HepG2 (cell line): ENCODE data around the gene FAM83D. TPM values are rescaled to one million over a fixed set of nuclear protein-coding genes. Genes with fewer than 3 reads are reported as not detected.

Experiments used
- ATAC-seq: fragments of 200-7000 bp; cut with Tn5 transposase; 3 replicates; pipeline ENCODE4 v1.9.1; 2020; ENCODE audit warnings: mild to moderate bottlenecking, moderate library complexity
- BruUV-seq: library from RNA; stranded (reverse); fragments of 400-500 nt; replicated peaks from 2 replicates; lab custom pipeline; 2021; lab: Mats Ljungman, UMichigan
- CTCF ChIA-PET: fragments of 300-600 bp; formaldehyde crosslinking; extraction: SDS; loops from one replicate; lab custom pipeline; 2021; ENCODE audit warnings: low total read pairs, inconsistent platforms, low intra/inter-chr PET ratio; lab: Yijun Ruan, JAX
- POLR2A ChIA-PET: fragments of 350-600 bp; sonication (Branson Sonifier 250); formaldehyde crosslinking; loops from one replicate; lab custom pipeline; 2020; ENCODE audit warnings: antibody characterized with exemption, inconsistent platforms; lab: Yijun Ruan, JAX
- DNase-seq: peaks from one replicate; pipeline ENCODE4 v3.0.0-alpha.2; 2015; ENCODE audit warnings: low spot score
- FAIRE-seq: peaks from 3 replicates; lab custom pipeline; 2011; peaks lifted over from hg19 to GRCh38; lab: Jason Lieb, UNC
- H2AFZ ChIP-seq: one replicate; pipeline ENCODE4 v1.6.1; 2011; ENCODE audit warnings: low read length, inconsistent platforms
- H3K27ac ChIP-seq: fragments of 300-600 bp; 3 replicates; pipeline ENCODE4 v1.8.0; 2011; ENCODE audit warnings: mixed run types, mild to moderate bottlenecking, mixed read lengths, low read length, inconsistent platforms; ENCODE audit not compliant: insufficient read depth; ENCODE audit errors: extremely low read length
- H3K27me3 ChIP-seq, 2 experiments: fragments of 200-600 bp in 1 of 2; 2 replicates in 1 of 2; 3 replicates in 1 of 2; pipeline versions ENCODE4 v1.6.0 to v1.8.0; 2011; ENCODE audit warnings: low read length in 2 of 2, mild to moderate bottlenecking in 2 of 2, moderate library complexity in 2 of 2, inconsistent platforms in 1 of 2; ENCODE audit not compliant: insufficient read depth in 2 of 2, control insufficient read depth in 1 of 2
- H3K36me3 ChIP-seq, 2 experiments: fragments of 200-600 bp in 1 of 2; replicated peaks in 1 of 2; 2 replicates in 1 of 2; 3 replicates in 1 of 2; pipeline versions ENCODE4 v1.5.1 to v1.8.0; 2011; ENCODE audit warnings: low read length in 2 of 2, inconsistent platforms in 1 of 2; ENCODE audit not compliant: insufficient read depth in 2 of 2, control insufficient read depth in 1 of 2
- H3K4me1 ChIP-seq: 2 replicates; pipeline ENCODE4 v1.5.1; 2012; ENCODE audit warnings: low read length, inconsistent platforms; ENCODE audit not compliant: insufficient read depth
- H3K4me2 ChIP-seq: 2 replicates; pipeline ENCODE4 v1.6.0; 2011; ENCODE audit warnings: low read depth, low read length, inconsistent platforms
- H3K4me3 ChIP-seq, 3 experiments: fragments of 200-600 bp in 1 of 3; sonication (generic), shearing (Covaris generic) in 1 of 3; replicated peaks in 1 of 3; 2 replicates each; pipeline ENCODE4 v1.5.1; 2011 to 2016; ENCODE audit warnings: low read length in 3 of 3, inconsistent platforms in 2 of 3, low read depth in 2 of 3, mild to moderate bottlenecking in 2 of 3, control low read depth in 1 of 3, mixed read lengths in 1 of 3; ENCODE audit not compliant: insufficient read depth in 1 of 3
- H3K79me2 ChIP-seq: one replicate; pipeline ENCODE4 v1.6.1; 2011; ENCODE audit warnings: low read length, inconsistent platforms; ENCODE audit not compliant: insufficient read depth
- H3K9ac ChIP-seq: 2 replicates; pipeline ENCODE4 v1.6.0; 2011; ENCODE audit warnings: mild to moderate bottlenecking, low read depth, low read length, inconsistent platforms; ENCODE audit not compliant: insufficient read depth
- H3K9me3 ChIP-seq: 2 replicates; pipeline ENCODE4 v1.5.1; 2012; ENCODE audit warnings: mild to moderate bottlenecking, low read length
- H4K20me1 ChIP-seq: 2 replicates; pipeline ENCODE4 v1.6.0; 2011; ENCODE audit warnings: inconsistent platforms, mild to moderate bottlenecking, low read length, moderate library complexity; ENCODE audit not compliant: insufficient read depth
- MAX ChIP-seq: IDR thresholded peaks from 2 replicates; pipeline ENCODE4 v1.6.1; 2012; ENCODE audit warnings: inconsistent platforms
- PBX3 ChIP-seq: sonication (generic); formaldehyde crosslinking; IDR thresholded peaks from 2 replicates; pipeline ENCODE4 v1.8.1; 2023; ENCODE audit warnings: missing genetic modification reagents, inconsistent platforms, borderline replicate concordance
- SIN3A ChIP-seq: IDR thresholded peaks from 2 replicates; pipeline ENCODE4 v1.6.1; 2011; ENCODE audit warnings: low read depth, mild to moderate bottlenecking, control low read depth, low read length, borderline replicate concordance
- TAF15 ChIP-seq: fragments of 200-400 bp; formaldehyde crosslinking; IDR thresholded peaks from one replicate; pipeline ENCODE4 v1.6.1; 2018; ENCODE audit warnings: mild to moderate bottlenecking, low read depth, low read length; ENCODE audit not compliant: poor library complexity, severe bottlenecking
- ZBTB40 ChIP-seq, 2 experiments: fragments of 450-650 bp in 1 of 2; sonication (generic) in 1 of 2; formaldehyde crosslinking in 1 of 2; IDR thresholded peaks; 2 replicates each; pipeline versions ENCODE4 v1.6.1 to v1.8.0; 2016 to 2022; ENCODE audit warnings: antibody characterized with exemption in 1 of 2, mild to moderate bottlenecking in 1 of 2, missing genetic modification reagents in 1 of 2
- ZBTB8A ChIP-seq: sonication (generic); formaldehyde crosslinking; IDR thresholded peaks from 2 replicates; pipeline ENCODE4 v1.4.0; 2020; ENCODE audit warnings: mild to moderate bottlenecking, low read depth, missing genetic modification reagents, borderline replicate concordance
- ZNF460 ChIP-seq: sonication (generic); formaldehyde crosslinking; IDR thresholded peaks from 2 replicates; pipeline ENCODE4 v1.5.1; 2020; ENCODE audit warnings: missing genetic modification reagents, mild to moderate bottlenecking, borderline replicate concordance
- WGBS: methylation state at CpG from one replicate; pipeline ENCODE4 v1.1.6; 2017; ENCODE audit warnings: low lambda C conversion rate; 5-methylcytosine and 5-hydroxymethylcytosine counted together
- in situ Hi-C: cut with HindIII; loops from 2 replicates; pipeline ENCODE4 v1.10.0; 2017; ENCODE audit warnings: low pct_unique_long_range_greater_than_20kb; ENCODE audit not compliant: extremely low pct_ligation_motif_present
- intact Hi-C: fragments of 100-400 bp; cut with micrococcal nuclease; formaldehyde crosslinking; loops from one replicate; pipeline ENCODE4 v1.10.0; 2022; ENCODE audit not compliant: unreplicated experiment
- polyA plus RNA-seq, 8 experiments: library from polyadenylated mRNA; depleted of rRNA in 3 of 8; stranded (reverse) in 7 of 8; unstranded in 1 of 8; fragments of >200 nt; fragmentation: Illumina TruSeq in 4 of 8; extraction: Trizol in 4 of 8; gene quantifications; 2 replicates each; pipeline versions ENCODE4 v1.2.1 to v1.2.3, GENCODE V29; 2011 to 2016; ENCODE audit warnings: low read depth in 4 of 8, missing spikeins in 1 of 8, mixed read lengths in 1 of 8; ENCODE audit not compliant: insufficient read depth in 1 of 8
- total RNA-seq, 5 experiments: library from RNA; depleted of rRNA; stranded (reverse); fragments of >200 nt; fragmentation: Illumina TruSeq; extraction: Trizol; gene quantifications; 2 replicates each; pipeline ENCODE4 v1.2.3, GENCODE V29; 2016; ENCODE audit warnings: low read depth in 1 of 5

The FAM83D gene
- total and polyA plus RNA-seq, 2 of the 13 experiments (the other 11 are each of a cell fraction or from before 2014, with no cell fraction given) = 51.4 to 64.0 TPM

GRCh38 chr20:38937000-38937399 is 10.8 kb downstream of the FAM83D start:
- DNase-seq = no peak
- POLR2A ChIA-PET = interaction anchor here (0.5 kb wide), 1 partner anchor 25 kb away, joined by 4 read pairs; no protein-coding TSS in a partner anchor
- TF ChIP-seq SIN3A = no peak
- no peak for TF ChIP-seq TAF15
- no peak for TF ChIP-seq MAX
- no peak for TF ChIP-seq ZBTB8A (CRISPR knock-in tag)
- no peak for TF ChIP-seq ZNF460 (CRISPR knock-in tag)
- TF ChIP-seq ZBTB40 (IDR thresholded peaks at IDR 0.05) = no peak
- no peak for TF ChIP-seq ZBTB40 (CRISPR knock-in tag; IDR thresholded peaks at IDR 0.05)
- TF ChIP-seq PBX3 (CRISPR knock-in tag) = no peak

More at GRCh38 chr20:38937000-38937399, 10.8 kb downstream of the FAM83D start:
- in situ Hi-C loops (no loop called here), intact Hi-C loops (no loop called here)
- BruUV-seq = no TSS peak
- peaks cover 16% of the 10 kb centered on the region; the same call in 1 of the 2 replicates for H4K20me1 ChIP-seq
- H3K27ac ChIP-seq = no peak overlapping the region
- CTCF ChIA-PET = no interaction called here
- 94% methylated on average over 5 of the region's 5 CpGs for WGBS
- H3K4me2 ChIP-seq = no peak overlapping the region
- H2AFZ ChIP-seq = no peak overlapping the region
- peaks cover 98% of the 10 kb centered on the region for H3K79me2 ChIP-seq
- H3K27me3 ChIP-seq = no peaks in the 10 kb centered on the region
- no peaks in the 10 kb centered on the region for H3K9me3 ChIP-seq
- H3K9ac ChIP-seq = no peak overlapping the region
- FAIRE-seq (no peak), ATAC-seq (no peak)
- no peak overlapping the region for H3K4me3 ChIP-seq
- H3K36me3 ChIP-seq = peaks cover 34 to 71% of the 10 kb centered on the region in 2 experiments
- H3K4me1 ChIP-seq = peaks cover 95% of the 10 kb centered on the region
